H1 (cell line): Measurements from ENCODE around the gene VDR. TPM values are rescaled to one million over a fixed set of nuclear protein-coding genes. Genes with fewer than 3 reads are reported as not detected.

Experiments used
- JUN ChIP-seq: IDR thresholded peaks from 2 replicates; pipeline ENCODE4 v1.6.1; 2011; ENCODE audit warnings: low read depth, mild to moderate bottlenecking, improper control_type of control experiment, low read length
- POLR2A ChIP-seq, 2 experiments: IDR thresholded peaks; 1 replicate in 1 of 2; 2 replicates in 1 of 2; pipeline ENCODE4 v1.6.1; 2011; ENCODE audit warnings: low read depth in 2 of 2, low read length in 2 of 2, mild to moderate bottlenecking in 2 of 2; ENCODE audit errors: control extremely low read depth in 1 of 2
- POU5F1 ChIP-seq: IDR thresholded peaks from 2 replicates; pipeline ENCODE4 v1.6.1; 2011; ENCODE audit warnings: low read depth, mild to moderate bottlenecking, low read length, moderate library complexity
- RAD21 ChIP-seq, 2 experiments: IDR thresholded peaks in 1 of 2; conservative IDR thresholded peaks in 1 of 2; 2 replicates each; pipeline ENCODE4 v1.6.1; 2011; ENCODE audit warnings: low read depth in 2 of 2, low read length in 2 of 2, improper control_type of control experiment in 1 of 2, inconsistent platforms in 1 of 2, mild to moderate bottlenecking in 1 of 2, moderate library complexity in 1 of 2
- TCF12 ChIP-seq: IDR thresholded peaks from 2 replicates; pipeline ENCODE4 v1.6.1; 2011; ENCODE audit warnings: low read depth, mild to moderate bottlenecking, low read length
- polyA plus RNA-seq, 7 experiments: library from polyadenylated mRNA; depleted of rRNA in 3 of 7; stranded (reverse) in 5 of 7; unstranded in 2 of 7; fragments of >200 nt in 5 of 7; fragments of 200-250 nt in 2 of 7; gene quantifications; 1 replicate in 5 of 7; 2 replicates in 1 of 7; 4 replicates in 1 of 7; pipeline versions ENCODE4 v1.2.1 to v1.2.3, GENCODE V29; 2011 to 2013; ENCODE audit warnings: missing spikeins in 2 of 7, mixed read lengths in 2 of 7
- total RNA-seq: library from RNA; stranded (reverse); fragmentation: NEBNext Ultra II Directional; extraction: Animal tissue kit (Norgen Biotek cat#: 25700); gene quantifications from 2 replicates; pipeline ENCODE4 v1.2.1, GENCODE V29; 2021
- TF ChIP-seq, protein P1 (sequence below): fragments of 300-600 bp; sonication (generic); IDR thresholded peaks from 2 replicates; pipeline ENCODE4 v1.7.1; 2012; ENCODE audit warnings: low read length, moderate library complexity, mild to moderate bottlenecking, inconsistent platforms; ENCODE audit not compliant: insufficient replicate concordance
- TF ChIP-seq, protein P2 (sequence below), 3 experiments: IDR thresholded peaks; 1 replicate in 2 of 3; 2 replicates in 1 of 3; pipeline versions ENCODE4 v1.5.1 to v1.6.1; 2011; ENCODE audit warnings: low read length in 3 of 3, mild to moderate bottlenecking in 3 of 3, inconsistent platforms in 2 of 3, low read depth in 1 of 3, moderate library complexity in 1 of 3; ENCODE audit not compliant: insufficient read depth in 1 of 3; ENCODE audit errors: control extremely low read depth in 1 of 3
- TF ChIP-seq, protein P3 (sequence below): IDR thresholded peaks from 2 replicates; pipeline ENCODE4 v1.6.1; 2012; ENCODE audit warnings: inconsistent platforms

VDR gene
- total and polyA plus RNA-seq, 2 of the 8 experiments (the other 6 are each of a cell fraction or from before 2014, with no cell fraction given): 0.44 to 0.65 TPM

DNA sequence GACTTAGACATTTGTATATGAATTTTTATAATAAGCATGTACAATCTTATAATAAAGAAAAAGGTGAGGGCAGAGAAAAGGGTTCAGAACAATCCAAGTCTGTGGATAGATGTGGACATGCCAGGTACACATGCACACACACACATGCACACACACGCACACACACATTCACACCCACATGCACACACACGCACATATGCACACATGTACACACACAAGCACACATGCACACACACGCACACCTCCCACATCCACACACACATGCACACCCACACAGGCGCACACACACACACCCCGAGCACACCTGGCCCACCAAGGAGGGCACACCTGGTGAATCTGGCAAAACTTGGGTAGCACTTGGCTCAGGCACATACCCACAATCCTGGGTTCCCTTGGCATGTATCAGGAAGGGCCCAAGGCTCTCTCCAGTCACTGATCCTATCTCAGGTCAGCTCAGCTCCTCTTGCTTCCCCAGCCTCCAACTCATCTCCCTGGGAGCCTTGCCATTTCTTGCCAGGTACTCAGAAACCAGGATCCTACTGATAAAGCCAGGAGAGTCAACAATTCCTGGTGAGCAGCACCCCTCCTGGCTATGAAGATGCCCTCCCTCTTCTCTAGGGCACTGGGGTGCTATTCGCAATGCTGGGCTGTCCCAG, 40.0 kb upstream of the VDR start (continued):
- TF ChIP-seq, protein P1, sequence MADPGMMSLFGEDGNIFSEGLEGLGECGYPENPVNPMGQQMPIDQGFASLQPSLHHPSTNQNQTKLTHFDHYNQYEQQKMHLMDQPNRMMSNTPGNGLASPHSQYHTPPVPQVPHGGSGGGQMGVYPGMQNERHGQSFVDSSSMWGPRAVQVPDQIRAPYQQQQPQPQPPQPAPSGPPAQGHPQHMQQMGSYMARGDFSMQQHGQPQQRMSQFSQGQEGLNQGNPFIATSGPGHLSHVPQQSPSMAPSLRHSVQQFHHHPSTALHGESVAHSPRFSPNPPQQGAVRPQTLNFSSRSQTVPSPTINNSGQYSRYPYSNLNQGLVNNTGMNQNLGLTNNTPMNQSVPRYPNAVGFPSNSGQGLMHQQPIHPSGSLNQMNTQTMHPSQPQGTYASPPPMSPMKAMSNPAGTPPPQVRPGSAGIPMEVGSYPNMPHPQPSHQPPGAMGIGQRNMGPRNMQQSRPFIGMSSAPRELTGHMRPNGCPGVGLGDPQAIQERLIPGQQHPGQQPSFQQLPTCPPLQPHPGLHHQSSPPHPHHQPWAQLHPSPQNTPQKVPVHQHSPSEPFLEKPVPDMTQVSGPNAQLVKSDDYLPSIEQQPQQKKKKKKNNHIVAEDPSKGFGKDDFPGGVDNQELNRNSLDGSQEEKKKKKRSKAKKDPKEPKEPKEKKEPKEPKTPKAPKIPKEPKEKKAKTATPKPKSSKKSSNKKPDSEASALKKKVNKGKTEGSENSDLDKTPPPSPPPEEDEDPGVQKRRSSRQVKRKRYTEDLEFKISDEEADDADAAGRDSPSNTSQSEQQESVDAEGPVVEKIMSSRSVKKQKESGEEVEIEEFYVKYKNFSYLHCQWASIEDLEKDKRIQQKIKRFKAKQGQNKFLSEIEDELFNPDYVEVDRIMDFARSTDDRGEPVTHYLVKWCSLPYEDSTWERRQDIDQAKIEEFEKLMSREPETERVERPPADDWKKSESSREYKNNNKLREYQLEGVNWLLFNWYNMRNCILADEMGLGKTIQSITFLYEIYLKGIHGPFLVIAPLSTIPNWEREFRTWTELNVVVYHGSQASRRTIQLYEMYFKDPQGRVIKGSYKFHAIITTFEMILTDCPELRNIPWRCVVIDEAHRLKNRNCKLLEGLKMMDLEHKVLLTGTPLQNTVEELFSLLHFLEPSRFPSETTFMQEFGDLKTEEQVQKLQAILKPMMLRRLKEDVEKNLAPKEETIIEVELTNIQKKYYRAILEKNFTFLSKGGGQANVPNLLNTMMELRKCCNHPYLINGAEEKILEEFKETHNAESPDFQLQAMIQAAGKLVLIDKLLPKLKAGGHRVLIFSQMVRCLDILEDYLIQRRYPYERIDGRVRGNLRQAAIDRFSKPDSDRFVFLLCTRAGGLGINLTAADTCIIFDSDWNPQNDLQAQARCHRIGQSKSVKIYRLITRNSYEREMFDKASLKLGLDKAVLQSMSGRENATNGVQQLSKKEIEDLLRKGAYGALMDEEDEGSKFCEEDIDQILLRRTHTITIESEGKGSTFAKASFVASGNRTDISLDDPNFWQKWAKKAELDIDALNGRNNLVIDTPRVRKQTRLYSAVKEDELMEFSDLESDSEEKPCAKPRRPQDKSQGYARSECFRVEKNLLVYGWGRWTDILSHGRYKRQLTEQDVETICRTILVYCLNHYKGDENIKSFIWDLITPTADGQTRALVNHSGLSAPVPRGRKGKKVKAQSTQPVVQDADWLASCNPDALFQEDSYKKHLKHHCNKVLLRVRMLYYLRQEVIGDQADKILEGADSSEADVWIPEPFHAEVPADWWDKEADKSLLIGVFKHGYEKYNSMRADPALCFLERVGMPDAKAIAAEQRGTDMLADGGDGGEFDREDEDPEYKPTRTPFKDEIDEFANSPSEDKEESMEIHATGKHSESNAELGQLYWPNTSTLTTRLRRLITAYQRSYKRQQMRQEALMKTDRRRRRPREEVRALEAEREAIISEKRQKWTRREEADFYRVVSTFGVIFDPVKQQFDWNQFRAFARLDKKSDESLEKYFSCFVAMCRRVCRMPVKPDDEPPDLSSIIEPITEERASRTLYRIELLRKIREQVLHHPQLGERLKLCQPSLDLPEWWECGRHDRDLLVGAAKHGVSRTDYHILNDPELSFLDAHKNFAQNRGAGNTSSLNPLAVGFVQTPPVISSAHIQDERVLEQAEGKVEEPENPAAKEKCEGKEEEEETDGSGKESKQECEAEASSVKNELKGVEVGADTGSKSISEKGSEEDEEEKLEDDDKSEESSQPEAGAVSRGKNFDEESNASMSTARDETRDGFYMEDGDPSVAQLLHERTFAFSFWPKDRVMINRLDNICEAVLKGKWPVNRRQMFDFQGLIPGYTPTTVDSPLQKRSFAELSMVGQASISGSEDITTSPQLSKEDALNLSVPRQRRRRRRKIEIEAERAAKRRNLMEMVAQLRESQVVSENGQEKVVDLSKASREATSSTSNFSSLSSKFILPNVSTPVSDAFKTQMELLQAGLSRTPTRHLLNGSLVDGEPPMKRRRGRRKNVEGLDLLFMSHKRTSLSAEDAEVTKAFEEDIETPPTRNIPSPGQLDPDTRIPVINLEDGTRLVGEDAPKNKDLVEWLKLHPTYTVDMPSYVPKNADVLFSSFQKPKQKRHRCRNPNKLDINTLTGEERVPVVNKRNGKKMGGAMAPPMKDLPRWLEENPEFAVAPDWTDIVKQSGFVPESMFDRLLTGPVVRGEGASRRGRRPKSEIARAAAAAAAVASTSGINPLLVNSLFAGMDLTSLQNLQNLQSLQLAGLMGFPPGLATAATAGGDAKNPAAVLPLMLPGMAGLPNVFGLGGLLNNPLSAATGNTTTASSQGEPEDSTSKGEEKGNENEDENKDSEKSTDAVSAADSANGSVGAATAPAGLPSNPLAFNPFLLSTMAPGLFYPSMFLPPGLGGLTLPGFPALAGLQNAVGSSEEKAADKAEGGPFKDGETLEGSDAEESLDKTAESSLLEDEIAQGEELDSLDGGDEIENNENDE: no peak
- no peak for TF ChIP-seq POLR2A (IDR thresholded peaks at IDR 0.05; ENCODE audit: control extremely low read depth in 1 of 2, low read depth in 2 of 2, low read length in 2 of 2)
- TF ChIP-seq, protein P2, sequence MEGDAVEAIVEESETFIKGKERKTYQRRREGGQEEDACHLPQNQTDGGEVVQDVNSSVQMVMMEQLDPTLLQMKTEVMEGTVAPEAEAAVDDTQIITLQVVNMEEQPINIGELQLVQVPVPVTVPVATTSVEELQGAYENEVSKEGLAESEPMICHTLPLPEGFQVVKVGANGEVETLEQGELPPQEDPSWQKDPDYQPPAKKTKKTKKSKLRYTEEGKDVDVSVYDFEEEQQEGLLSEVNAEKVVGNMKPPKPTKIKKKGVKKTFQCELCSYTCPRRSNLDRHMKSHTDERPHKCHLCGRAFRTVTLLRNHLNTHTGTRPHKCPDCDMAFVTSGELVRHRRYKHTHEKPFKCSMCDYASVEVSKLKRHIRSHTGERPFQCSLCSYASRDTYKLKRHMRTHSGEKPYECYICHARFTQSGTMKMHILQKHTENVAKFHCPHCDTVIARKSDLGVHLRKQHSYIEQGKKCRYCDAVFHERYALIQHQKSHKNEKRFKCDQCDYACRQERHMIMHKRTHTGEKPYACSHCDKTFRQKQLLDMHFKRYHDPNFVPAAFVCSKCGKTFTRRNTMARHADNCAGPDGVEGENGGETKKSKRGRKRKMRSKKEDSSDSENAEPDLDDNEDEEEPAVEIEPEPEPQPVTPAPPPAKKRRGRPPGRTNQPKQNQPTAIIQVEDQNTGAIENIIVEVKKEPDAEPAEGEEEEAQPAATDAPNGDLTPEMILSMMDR (IDR thresholded peaks at IDR 0.05; ENCODE audit: control extremely low read depth in 1 of 3, insufficient read depth in 1 of 3, low read depth in 1 of 3, low read length in 3 of 3): no peak
- TF ChIP-seq, protein P3, sequence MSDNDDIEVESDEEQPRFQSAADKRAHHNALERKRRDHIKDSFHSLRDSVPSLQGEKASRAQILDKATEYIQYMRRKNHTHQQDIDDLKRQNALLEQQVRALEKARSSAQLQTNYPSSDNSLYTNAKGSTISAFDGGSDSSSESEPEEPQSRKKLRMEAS: no peak
- TF ChIP-seq TCF12: no peak
- TF ChIP-seq JUN: no peak
- TF ChIP-seq RAD21 (IDR thresholded peaks at IDR 0.05 in 1 of 2, conservative IDR thresholded peaks at IDR 0.05 in 1 of 2; ENCODE audit: low read depth in 2 of 2, low read length in 2 of 2): no peak
- no peak for TF ChIP-seq POU5F1
